HG03196 (cell line): ENCODE data around the gene CYP4B1.
"Not testable (repeated sequence)": the region's sequence is repeated elsewhere in the genome, so short reads cannot be mapped to it uniquely, and the experiment has no call there.

ENCODE experiments used
- ATAC-seq: cut with Tn5 transposase; IDR thresholded peaks from one replicate; pipeline ENCODE4 v1.9.1; 2021; ENCODE audit not compliant: unreplicated experiment

CYP4B1 gene

DNA sequence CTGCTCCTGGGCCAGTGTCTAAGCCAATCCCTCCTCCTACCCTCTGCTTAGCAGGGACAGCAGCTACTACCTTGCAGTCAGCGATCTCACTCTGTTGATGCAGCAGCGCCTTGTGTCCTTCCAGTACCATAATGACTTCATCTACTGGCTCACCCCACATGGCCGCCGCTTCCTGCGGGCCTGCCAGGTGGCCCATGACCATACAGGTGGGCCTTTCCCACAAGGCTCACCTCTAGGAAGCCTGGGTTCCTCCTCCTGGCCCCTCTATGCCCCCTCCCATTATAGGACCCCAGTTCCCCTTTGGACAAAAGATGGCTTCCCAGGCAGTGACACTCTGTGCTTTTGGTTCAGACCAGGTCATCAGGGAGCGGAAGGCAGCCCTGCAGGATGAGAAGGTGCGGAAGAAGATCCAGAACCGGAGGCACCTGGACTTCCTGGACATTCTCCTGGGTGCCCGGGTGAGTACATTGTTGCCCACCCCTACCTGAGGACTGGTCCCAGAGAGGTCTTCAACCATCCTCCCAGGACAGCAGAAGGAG is 15.1 kb downstream of the CYP4B1 start:
- ATAC-seq: no peak

DNA sequence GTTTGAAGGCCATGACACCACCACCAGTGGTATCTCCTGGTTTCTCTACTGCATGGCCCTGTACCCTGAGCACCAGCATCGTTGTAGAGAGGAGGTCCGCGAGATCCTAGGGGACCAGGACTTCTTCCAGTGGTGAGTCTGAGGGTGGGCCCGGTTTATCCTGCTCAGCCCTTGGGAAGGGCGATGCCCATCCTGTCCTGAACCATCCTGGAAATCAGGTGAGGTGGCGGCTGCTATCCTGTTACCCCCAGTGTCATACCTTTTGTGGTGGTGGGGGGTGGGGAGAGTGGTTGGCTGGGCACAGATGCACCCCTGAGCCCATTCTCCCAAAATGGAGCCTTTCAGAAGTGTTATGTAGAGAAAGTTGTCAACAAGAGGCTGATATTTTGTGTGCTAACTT is 16.3 kb downstream of the CYP4B1 start:
- no peak for ATAC-seq

DNA sequence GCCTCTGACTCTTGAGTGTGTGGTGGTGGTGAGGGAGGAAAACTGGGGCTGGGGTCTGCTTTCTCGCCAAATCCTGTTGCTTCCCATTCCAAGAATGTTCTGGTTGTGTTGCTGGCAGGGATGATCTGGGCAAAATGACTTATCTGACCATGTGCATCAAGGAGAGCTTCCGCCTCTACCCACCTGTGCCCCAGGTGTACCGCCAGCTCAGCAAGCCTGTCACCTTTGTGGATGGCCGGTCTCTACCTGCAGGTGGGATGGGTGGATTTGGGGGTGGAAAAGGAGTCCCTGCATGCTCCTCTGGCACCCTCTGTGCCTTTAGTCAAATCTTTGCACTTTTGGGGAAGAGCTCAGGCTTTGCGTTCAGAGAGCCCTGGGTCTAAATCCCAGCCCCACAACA is 18.1 kb downstream of the CYP4B1 start:
- no peak for ATAC-seq

DNA sequence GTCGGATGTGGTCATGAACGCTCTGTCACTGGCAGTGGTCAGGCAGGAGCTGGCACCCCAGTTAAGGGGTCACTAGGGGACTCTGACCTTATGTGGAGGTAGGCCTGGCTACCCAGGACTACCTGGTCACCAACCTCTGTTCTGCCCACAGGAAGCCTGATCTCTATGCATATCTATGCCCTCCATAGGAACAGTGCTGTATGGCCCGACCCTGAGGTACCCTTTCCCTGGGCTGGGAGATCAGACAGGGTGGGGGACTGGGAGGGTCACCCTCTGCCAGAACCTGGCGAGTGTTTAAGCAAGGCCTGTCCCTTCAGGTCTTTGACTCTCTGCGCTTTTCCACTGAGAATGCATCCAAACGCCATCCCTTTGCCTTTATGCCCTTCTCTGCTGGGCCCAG is 19.0 kb downstream of the CYP4B1 start:
- ATAC-seq: no peak

DNA sequence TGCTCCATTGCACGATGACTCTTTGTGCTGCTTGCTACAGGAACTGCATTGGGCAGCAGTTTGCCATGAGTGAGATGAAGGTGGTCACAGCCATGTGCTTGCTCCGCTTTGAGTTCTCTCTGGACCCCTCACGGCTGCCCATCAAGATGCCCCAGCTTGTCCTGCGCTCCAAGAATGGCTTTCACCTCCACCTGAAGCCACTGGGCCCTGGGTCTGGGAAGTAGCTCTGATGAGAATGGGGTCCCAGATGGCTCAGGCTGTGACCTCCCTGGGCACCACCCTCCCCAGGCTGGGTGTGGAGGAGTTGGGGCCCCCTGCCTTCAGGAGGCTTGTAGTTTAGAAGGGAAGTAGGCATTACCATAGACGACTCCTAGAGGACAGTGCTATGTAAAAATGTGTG is 19.7 kb downstream of the CYP4B1 start:
- no peak for ATAC-seq

DNA sequence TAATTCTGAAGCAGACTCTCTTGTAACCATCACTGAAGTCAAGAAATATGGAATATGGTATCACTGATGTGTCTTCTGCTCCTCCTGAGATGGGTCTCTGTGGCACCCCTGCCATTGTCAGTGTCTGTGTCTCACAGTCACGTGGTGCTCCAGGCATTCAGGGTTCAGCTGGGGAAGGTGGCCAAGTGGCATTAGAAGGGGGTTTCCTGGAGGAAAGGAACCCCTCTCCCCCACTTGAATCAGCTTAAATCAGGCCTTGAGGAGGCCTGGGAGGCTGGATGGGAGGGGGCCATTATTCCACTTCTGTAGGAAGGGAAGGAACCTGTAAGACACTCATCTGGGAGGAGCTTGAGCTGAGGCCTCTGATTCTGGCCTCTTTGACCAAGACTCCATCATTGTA is 20.5 kb downstream of the CYP4B1 start:
- no peak for ATAC-seq

DNA sequence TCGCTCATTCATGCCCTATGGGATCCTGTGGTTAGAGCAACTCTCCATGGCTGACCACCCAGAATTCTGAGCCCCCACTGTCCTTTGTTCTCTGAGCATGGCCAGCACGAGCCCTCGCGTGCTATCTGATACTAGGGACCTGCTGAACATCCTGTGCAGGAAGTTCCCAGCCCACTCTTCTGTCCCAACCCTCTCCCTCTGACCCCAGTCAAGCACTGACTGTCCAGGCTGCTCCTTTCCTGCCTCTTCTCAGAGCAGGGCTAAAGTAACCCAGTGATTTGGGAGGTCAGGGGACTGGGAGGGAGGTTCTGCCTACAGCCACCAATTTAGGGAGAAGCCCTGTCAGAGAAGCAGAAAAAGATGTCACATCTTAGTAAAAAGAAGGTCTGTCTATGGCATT is 21.2 kb downstream of the CYP4B1 start:
- ATAC-seq: no peak

DNA sequence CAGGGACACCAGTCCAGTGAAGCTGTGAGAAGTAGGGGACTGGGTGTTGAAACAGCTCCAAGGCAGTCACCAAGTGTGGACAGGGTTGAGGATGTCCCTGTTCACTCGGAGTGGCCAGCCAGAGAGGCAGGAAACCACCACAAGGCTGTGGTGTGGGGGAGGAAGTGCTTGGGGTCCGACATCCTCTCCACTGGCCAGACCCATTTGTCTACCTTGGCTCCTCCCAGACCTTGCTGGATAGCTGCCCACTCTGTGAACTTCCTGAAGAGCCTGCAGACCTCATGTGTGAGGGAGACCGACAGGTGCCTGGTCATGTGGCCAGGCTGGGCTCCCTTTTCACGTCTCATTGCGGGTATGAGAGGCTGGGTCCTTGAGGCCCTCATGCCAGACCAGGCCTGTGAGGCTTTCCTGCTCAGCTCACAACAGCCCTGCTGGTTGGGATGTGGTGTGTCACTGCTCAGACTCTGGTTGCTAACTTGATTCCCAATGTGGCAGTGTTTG is 21.8 kb downstream of the CYP4B1 start:
- ATAC-seq: no peak

DNA sequence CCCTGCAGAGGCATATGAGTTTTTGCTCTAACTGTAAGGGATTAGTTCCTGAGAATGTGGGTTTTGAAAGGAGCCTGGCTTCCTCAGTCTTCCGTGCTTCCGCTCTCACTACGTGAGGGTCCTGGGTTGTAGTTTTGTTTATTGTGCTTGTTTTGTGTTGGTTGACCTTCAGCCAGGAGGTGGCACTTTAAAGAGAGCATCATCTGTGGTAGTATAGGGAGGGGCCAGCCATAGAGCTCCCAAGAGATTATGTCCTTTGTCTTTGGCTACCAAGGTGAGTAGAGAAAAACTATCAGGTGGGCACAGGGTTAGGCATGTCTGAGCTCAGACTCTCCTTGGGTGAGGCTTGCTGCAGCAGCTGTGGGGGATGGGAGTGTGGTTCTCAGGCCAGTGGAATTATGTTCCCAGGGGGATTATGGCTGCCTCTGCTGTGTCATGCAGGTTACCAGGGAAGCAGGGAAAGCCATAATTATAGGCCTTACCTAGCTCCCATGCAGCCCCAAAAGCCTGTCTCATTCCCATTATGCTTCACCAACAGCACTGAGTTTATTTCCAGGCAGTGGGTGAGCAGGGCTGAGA is 23.5 kb downstream of the CYP4B1 start:
- no peak for ATAC-seq

DNA sequence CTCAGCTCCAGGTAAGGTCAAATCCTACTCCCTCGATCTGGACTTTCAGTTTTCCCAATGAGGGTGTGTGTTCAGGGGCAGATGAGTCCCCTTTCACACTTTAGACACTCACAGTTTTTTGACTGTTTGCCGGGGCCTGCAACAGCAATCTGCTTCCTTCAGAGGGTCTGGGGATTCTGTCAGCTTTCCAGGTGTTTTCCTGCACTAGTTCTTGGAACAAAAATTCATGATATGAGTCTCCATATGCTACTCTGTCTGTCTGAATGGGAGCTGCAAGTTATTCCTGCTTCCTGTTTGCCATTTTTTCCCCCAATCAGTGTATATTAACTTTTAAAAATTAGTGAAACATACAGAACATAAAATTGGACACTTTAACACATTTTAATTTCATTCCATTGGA is 24.3 kb downstream of the CYP4B1 start:
- ATAC-seq: no peak

DNA sequence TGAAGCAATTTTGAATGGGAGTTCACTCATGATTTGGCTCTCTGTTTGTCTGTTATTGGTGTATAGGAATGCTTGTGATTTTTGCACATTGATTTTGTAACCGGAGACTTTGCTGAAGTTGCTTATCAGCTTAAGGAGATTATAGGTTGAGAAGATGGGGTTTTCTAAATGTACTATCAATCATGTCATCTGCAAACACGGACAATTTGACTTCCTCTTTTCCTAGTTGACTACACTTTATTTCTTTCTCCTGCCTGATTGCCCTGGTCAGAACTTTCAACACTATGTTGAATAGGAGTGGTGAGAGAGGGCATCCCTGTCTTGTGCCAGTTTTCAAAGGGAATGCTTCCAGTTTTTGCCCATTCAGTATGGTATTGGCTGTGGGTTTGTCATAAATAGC is 28.0 kb downstream of the CYP4B1 start:
- not testable (repeated sequence) for ATAC-seq

DNA sequence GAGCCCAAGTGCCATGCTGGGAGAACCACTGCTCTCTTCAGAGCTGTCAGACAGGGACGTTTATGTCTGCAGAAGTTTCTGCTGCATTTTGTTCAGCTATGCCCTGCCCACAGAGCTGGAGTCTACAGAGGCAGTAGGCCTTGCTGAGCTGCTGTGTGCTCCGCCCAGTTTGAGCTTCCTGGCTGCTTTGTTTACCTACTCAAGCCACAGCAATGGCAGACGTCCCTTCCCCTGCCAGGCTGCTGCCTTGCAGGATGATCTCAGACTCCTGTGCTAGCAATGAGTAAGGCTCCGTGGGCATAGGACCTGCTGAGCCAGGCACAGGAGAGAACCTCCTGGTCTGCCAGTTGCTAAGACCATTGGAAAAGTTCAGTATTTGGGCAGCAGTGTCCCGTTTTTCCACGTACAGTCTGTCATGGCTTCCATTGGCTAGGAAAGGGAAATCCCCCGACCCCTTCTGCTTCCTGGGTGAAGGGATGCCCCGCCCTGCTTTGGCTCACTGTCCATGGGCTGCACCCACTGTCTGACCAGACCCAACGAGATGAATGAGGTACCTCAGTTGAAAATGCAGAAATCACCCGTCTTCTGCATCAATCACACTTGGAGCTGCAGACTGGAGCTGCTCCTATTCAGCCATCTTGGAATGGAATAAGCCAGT is 31.9 kb downstream of the CYP4B1 start:
- ATAC-seq: no peak

DNA sequence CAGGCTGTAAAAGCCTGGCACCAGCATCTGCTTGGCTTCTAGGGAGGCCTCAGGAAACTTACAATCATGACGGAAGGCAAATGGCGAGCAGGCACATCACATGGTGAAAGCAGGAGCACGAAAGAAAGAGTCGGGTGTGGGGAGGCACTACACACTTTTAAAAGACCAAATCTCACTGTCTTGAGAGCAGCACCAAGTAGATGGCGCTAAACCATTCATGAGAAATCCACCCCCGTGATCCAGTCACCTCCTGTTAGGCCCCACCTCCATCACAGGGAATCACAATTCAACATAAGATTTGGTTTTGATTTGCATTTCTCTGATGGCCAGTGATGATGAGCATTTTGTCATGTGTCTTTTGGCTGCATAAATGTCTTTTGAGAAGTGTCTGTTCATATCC is 36.6 kb downstream of the CYP4B1 start:
- not testable (repeated sequence) for ATAC-seq

DNA sequence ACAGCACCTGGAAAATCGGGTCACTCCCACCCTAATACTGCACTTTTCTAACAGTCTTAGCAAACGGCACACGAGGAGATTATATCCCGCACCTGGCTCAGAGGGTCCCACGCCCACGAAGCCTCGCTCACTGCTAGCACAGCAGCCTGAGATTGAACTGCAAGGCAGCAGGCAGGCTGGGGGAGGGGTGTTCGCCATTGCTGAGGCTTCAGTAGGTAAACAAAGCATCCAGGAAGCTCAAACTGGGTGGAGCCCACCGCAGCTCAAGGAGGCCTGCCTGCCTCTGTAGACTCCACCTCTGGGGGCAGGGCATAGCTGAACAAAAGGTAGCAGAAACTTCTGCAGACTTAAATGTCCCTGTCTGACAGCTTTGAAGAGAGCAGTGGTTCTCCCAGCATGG is 47.5 kb downstream of the CYP4B1 start:
- ATAC-seq: not testable (repeated sequence)

DNA sequence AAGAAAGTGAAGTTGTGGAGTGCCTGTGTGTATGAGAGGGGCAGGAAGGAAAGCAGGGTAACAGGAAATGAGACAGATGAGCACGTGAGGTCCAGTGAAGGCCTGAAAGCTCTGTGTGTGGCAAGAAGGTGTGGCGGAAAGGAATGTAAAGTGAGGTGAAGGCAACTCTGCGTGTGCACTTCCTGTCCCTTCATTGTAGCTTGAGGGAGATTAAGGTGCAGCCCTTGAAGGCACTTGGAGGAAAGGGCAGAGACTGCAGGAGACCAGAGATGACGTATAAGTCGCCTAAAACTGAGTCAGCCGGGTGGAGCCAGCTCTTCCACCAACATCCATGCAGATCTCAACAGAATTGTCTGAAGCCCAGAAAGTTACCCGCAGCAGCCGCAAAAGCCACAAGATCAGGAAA is 58.8 kb downstream of the CYP4B1 start:
- ATAC-seq: not testable (repeated sequence)

DNA sequence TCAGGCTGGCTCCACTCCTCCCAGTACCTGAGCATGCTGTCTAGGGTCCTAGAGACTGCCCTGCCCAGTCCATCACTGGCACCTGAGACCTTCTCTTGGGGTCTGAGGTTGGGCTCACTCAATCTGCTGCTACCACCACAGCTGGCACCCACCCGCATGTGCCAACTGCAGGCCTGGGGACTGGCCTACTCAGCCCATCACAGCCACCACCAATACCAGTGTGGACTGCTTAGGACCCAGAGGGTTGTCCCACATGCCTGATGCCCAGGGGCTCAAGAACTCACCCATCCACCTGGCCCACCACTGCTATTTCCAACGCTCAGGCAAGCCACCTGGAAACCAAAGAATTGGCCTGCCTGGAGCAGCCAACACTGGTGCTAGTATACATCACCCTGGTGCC is 63.5 kb downstream of the CYP4B1 start:
- no peak for ATAC-seq
